Jurkat, Clone E6-1 (cell line): Measurements from ENCODE around the gene NSL1. TPM values are rescaled to one million over a fixed set of nuclear protein-coding genes. Genes with fewer than 3 reads are reported as not detected.
"Not testable (repeated sequence)": the region's sequence is repeated elsewhere in the genome, so short reads cannot be mapped to it uniquely, and the experiment has no call there.

Source experiments
- DNase-seq: peaks from one replicate; pipeline ENCODE4 v3.0.0-alpha.2; 2011; ENCODE audit warnings: low read depth, low spot score
- H3K4me3 ChIP-seq: 2 replicates; pipeline ENCODE4 v1.5.1; 2011; ENCODE audit warnings: mild to moderate bottlenecking, low read length, control low read depth, moderate library complexity
- polyA plus RNA-seq: library from polyadenylated mRNA; unstranded; fragments of >200 nt; gene quantifications from one replicate; pipeline ENCODE4 v1.2.1, GENCODE V29; 2012; ENCODE audit warnings: missing spikeins; ENCODE audit not compliant: insufficient read length, insufficient read depth

Gene NSL1, protein sequence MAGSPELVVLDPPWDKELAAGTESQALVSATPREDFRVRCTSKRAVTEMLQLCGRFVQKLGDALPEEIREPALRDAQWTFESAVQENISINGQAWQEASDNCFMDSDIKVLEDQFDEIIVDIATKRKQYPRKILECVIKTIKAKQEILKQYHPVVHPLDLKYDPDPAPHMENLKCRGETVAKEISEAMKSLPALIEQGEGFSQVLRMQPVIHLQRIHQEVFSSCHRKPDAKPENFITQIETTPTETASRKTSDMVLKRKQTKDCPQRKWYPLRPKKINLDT
- polyA plus RNA-seq = 60.4 TPM

DNA sequence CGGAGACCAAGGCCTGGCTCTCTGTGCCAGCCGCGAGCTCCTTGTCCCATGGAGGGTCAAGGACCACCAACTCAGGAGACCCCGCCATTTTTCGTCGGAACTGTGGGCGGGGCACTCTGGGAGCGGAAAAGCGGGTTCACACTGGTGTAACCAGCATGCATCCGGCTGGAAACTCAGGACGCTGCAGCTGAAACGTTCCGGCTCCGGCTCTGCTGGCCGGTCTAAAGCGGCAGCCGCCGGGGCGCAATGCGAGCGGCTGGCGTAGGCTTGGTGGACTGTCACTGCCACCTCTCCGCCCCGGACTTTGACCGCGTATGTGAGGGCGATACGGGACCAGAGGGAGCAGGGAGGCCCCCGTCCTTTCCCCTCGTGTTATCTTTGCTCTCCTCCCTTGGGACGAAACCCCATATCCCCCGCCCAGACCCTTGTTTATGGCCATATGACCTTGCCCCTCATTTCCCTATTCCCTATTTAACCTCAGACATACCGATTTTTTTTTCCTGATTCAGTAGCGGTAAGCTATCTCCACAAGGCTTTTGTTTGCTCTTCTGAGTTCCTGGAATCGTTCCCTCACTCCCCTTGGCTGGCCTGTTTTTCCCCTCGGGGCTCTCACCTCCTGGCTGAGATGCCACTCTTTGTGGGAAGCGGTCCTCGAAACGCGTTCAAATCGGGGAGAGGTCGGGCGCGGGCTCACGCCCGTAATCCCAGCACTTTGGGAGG lies at the start of gene NSL1, which contains the start of gene TATDN3:
NSL1 (minus strand) TSS at position 102 of the 720 bp plus-strand sequence; CDS start at position 88, 14 bp downstream.
TATDN3 (plus strand) TSS at position 219 of the 720 bp plus-strand sequence; CDS start at position 247, 28 bp downstream.
- H3K4me3 ChIP-seq = peak within 1 kb of the TSS; percentile 97
- DNase-seq = peak; percentile 93

DNA sequence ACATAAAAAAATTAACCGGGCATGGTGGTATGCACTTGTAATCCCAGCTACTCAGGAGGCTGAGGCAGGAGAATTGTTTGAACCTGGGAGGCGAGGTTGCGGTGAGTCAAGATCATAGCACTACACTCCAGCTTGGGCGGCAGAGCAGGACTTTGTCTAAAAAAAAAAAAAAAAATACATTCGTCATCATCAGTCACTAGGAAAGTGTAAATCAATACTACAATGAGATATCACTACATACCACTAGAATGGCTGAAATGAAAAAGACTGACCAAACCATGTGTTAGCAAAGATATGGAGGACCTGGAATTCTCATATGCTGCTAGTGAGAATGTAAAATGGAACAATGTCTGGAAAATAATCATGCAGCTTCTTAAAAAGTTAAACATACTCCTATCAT lies 46.6 kb upstream of the NSL1 start:
- no peak overlapping the region for H3K4me3 ChIP-seq
- no peak for DNase-seq

DNA sequence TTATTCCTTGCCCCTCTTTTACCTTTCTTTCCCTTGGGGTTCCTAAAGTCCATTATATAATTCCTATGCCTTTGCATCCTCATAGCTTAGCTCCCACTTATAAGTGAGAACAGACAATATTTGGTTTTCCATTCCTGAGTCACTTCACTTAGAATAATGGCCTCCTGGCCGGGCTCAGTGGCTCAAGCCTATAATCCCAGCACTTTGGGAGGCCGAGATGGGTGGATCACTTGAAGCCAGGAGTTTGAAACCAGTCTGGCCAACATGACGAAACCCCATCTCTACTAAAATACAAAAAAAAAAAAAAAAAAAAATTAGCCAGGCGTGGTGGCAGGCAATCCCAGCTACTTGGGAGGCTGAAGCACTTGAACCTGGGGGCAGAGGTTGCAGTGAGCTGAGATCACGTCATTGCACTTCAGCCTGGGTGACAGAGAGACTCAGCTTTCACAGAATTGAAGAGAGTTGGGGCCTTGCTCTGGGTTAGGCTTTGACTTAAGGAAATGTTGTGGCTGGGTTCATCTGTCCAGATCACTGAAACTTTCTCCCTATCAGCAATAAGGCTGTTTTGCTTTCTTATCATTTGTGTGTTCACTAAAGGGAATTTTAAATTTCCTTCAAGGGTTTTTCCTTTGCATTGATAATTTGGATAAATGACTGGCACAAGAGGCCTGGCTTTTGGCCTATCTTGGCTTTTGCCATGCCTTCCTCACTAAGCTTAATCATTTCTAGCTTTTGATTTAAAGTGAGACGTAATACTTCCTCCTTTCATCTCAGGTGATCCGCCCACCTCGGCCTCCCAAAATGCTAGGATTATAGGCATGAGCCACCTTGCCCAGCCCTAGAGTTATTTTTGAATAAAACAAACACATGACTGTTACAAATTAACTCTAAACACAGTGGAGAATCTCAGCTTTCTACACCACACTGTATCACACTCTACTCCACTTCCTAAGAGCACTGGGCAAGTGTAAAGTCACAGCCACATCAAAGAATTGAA lies 41.9 kb upstream of the NSL1 start:
- not testable (repeated sequence) for DNase-seq, H3K4me3 ChIP-seq

GRCh38 chr1:212828395-212828794 lies 36.8 kb upstream of the NSL1 start:
- no peak overlapping the region for H3K4me3 ChIP-seq
- DNase-seq = no peak

- no peak for DNase-seq
- H3K4me3 ChIP-seq = no peak overlapping the region
These were observed 36.3 kb upstream of the NSL1 start for GRCh38 chr1:212827831-212828278.

- no peak for DNase-seq
- no peak overlapping the region for H3K4me3 ChIP-seq
These were observed 35.7 kb upstream of the NSL1 start for GRCh38 chr1:212827171-212827776.

DNA sequence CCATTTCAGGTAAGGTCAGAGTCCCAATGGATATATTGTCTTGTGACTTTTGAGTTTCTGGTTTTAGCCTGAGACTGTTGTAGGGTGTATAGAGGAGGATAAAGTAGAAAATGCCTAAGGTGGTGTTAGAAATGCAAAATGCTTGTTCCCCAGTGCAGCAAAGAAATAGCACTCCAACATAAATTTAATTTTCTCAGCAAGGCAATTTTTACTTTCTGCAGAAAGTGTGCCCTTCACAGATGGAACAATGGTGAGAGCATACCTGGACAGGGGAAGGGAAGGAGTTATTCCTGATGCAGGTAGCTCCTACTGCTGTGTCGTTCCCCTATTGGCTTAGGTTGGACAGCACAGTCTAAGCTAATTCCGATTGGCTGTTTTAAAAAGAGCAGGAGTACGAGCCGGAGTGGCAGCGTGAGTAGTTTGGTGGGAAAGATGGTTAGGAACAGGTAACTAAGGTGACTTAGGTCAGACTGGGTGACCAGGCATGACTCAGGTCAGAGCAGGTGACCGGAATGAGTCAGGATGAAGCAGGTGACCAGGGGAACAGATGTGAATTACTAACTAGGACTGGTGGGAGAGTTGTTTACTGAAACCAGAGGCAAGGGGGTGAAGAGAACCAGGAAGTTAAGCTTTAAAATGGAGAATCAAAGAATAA lies 34.3 kb upstream of the NSL1 start:
- DNase-seq = no peak
- no peak overlapping the region for H3K4me3 ChIP-seq

GRCh38 chr1:212824201-212824600 lies 32.6 kb upstream of the NSL1 start:
- no peak overlapping the region for H3K4me3 ChIP-seq
- DNase-seq = no peak

DNA sequence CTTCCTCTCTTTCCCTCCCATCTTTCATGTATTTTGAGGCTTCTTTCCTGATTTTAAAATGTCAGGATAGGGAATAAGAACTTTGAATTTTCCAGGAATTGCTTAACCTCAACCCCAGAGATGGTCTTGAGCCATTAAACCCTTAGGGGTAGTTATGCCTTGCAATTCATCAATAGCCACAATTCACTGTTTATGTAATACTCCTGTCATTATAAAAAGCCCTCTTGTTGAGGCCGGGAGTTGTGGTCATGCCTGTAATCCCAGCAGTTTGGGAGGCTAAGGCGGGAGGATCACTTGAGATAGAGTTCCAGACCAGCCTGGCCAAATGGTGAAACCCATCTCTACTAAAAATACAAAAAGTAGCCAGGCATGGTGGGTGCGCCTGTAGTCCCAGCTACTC lies 31.4 kb upstream of the NSL1 start:
- DNase-seq = no peak
- H3K4me3 ChIP-seq = no peak overlapping the region

DNA sequence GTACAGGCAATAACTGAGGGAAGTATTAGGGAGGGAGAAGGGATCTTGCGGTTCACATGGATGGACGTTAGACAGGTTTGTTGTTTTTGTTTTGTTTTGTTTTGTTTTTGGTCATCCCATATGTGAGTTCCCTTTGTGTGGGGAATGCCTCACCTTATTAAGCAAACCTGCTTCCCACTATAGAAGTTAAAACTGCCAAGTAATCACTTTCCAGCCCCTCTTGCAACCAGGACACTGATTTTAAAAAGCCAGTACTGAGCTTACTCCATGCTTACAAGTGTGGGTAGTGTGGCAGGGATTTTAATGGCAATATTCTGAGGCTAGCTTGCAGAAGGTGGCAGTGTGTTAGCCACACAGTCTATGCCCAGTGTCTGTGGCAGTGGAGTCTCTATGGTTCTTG lies 29.4 kb upstream of the NSL1 start:
- no peak for DNase-seq
- H3K4me3 ChIP-seq = no peak overlapping the region

DNA sequence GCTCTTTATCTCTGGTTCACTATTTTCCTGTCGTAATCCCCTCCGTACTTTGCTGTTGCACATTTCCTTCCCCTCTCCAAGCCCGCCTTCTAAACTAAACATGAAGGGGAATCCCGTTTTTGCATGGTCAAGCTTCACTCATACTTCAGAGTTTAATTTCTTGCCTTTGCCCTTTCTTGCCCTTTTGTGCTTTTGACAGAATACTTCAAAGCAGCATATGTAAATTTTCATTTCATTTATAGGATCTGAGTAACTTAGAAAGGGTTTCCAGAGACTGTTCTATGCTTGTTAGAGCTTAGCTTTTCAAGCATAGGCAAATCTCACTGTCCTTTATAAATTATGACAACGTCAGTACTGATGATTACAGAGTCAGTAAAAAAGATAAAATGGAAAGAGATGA lies 28.1 kb upstream of the NSL1 start:
- no peak for DNase-seq

DNA sequence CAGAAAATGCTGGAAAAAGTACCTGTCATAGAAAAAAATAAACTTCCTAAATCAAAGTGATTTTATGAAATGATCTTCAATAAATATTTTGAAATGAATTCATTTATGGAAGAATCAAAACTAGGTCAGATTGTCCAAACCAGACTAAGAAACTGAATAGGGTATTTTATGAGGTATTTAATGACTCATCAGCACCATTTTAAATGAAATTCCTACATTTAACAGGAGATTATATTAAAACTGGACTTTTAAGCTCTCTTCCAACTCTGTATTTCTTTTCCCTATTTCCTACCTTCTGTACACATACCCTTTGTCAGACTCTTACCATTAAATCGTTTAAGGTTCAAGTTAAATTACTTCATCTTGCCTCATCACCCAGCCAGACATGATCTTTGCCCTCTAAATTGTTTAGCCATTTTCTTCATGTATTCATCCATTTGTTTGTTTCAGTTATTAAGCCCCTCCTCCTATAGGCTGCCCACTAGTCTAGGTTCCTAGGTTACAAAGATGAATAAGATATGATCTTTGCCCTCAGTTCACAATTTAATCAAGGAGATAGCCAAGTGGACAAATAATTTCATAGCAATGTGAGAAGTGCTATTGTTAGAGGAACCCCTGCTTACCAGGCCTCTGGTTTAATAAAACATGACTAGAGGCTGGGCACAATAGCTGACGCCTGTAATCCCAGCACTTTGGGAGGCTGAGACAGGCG lies 25.1 kb upstream of the NSL1 start:
- DNase-seq = no peak
- H3K4me3 ChIP-seq = no peak overlapping the region

More for the DNA sequence above, 28.1 kb upstream of the NSL1 start:
- H3K4me3 ChIP-seq = no peak overlapping the region

- no peak for DNase-seq
- no peak overlapping the region for H3K4me3 ChIP-seq
These were observed 23.2 kb upstream of the NSL1 start for GRCh38 chr1:212814537-212815334.

DNA sequence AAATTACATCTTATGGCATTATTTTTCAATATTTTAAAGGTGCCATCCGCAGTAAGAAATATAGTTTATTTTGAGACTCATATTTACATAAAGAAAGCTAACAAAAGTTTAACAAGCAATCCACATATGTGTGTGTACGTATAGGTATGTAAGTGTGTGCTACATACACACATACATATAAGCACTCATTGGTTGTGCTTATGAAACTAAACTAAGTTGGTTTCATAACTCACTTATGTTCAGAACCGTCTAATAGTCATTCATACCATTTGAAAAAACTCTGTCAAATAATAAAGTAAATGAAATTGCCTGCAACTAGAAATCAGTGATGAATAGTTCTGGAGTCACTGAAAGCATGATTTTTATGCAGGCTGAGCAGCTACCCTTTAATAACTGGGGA lies 14.2 kb upstream of the NSL1 start:
- H3K4me3 ChIP-seq = no peak overlapping the region
- DNase-seq = no peak

DNA sequence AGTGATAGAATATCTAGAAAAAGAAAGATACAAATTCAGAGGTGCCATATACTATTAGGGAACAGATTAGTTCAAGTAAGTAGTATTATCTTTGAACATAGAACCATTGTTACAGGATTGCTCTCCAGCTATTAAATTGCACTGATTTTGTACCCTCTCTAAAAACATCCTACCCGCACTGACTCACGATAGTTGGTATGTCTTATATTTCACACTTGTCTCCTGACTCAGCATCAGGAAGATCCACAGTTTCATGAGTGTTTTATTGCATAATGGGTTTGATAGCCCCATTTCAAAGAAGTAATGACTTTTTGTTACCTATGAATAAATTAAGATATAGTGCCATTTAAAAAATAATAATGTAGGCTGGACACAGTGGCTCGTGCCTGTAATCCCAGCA lies 6.1 kb upstream of the NSL1 start:
- no peak for DNase-seq
- no peak overlapping the region for H3K4me3 ChIP-seq

- DNase-seq = peak; percentile 65
- H3K4me3 ChIP-seq = no peak overlapping the region
These were observed 3.0 kb upstream of the NSL1 start for GRCh38 chr1:212794561-212795014.

DNA sequence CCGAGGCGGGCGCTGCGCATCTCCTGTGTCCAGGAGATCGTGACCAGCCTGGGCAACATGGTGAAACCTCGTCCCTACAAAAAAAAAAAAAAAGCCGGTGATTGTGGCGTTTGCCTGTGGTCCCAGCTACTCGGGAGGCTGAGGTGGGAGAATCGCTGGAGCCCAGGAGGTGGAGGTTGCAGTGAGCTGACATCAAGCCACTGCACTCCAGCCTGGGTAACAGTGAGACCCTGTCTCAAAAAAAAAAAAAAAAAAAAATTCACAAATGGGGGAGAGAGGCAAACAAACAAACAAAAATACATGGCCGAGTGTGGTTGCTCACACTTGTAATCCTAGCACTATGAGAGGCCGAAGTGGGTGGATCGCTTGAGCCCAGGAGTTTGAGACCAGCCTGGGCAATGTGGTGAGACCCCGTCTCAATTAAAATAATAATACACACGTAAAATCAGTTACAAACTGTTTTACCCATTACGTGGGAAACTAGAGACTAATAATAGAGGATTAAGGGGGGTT lies 875 bp upstream of the NSL1 start:
- DNase-seq = no peak
- peak overlapping the region; percentile 97 for H3K4me3 ChIP-seq
